ENCODE results near the gene KAT14.

DNA sequence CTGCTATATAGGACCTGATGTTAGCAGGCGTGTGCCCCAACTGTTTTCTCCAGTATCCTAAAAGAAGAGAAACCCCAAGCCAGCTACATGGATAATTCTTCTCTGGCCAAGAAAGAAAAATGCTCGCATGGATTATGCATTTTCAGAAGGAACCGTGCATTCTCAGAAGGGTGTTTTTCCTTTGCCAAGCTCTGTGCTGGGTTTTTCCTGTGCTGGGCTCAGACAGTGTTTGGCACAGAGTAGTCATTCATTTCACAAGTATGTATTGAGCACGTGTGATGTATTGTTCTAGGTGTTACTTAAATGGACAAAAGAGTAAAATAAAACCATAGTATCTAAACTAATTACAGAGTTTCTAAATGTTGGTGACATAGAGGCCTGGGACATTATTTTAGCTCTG lies 88.0 kb downstream of the KAT14 start:
- no peak for TF ChIP-seq EZH2phosphoT487 (IDR thresholded peaks at IDR 0.05; ENCODE audit: borderline replicate concordance, low read length)
- TF ChIP-seq, protein P1, sequence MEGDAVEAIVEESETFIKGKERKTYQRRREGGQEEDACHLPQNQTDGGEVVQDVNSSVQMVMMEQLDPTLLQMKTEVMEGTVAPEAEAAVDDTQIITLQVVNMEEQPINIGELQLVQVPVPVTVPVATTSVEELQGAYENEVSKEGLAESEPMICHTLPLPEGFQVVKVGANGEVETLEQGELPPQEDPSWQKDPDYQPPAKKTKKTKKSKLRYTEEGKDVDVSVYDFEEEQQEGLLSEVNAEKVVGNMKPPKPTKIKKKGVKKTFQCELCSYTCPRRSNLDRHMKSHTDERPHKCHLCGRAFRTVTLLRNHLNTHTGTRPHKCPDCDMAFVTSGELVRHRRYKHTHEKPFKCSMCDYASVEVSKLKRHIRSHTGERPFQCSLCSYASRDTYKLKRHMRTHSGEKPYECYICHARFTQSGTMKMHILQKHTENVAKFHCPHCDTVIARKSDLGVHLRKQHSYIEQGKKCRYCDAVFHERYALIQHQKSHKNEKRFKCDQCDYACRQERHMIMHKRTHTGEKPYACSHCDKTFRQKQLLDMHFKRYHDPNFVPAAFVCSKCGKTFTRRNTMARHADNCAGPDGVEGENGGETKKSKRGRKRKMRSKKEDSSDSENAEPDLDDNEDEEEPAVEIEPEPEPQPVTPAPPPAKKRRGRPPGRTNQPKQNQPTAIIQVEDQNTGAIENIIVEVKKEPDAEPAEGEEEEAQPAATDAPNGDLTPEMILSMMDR (conservative IDR thresholded peaks at IDR 0.05; ENCODE audit: low read depth, low read length), result no peak
- no peak for TF ChIP-seq EZH2 (IDR thresholded peaks at IDR 0.05; ENCODE audit: low read length, unreplicated experiment)
